ENCODE data around the gene PDGFB.

PDGFB gene

DNA sequence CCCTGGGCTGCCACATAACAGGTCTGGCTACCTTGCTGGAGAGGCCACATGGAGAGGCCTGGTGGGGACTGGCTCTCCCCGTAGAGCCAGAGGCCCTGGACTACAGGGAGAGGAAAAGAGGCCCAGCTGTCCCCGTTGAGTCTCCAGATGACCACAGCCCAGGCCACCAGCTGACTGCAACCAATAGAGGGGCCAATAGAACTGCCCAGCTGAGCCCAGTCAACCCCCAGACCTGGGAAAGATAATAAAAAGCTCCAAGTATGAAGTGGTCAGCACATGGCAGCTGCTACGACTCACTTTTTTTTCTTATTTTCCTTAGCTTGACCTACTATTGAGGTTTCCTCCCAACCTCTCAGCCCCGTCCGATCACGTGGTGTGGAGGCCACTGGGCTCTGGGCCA is 18.4 kb downstream of the PDGFB start:
- DNase-seq (ENCODE audit: low read depth in 1 of 2, low spot score in 1 of 2), result no peak
- TF ChIP-seq POLR2AphosphoS5 (IDR thresholded peaks at IDR 0.05; ENCODE audit: low read depth) (no peak), SPI1 (IDR thresholded peaks at IDR 0.05; ENCODE audit: borderline replicate concordance, low read depth) (no peak), GABPA (IDR thresholded peaks at IDR 0.05; ENCODE audit: low read depth) (no peak)
- TF ChIP-seq, protein P1, sequence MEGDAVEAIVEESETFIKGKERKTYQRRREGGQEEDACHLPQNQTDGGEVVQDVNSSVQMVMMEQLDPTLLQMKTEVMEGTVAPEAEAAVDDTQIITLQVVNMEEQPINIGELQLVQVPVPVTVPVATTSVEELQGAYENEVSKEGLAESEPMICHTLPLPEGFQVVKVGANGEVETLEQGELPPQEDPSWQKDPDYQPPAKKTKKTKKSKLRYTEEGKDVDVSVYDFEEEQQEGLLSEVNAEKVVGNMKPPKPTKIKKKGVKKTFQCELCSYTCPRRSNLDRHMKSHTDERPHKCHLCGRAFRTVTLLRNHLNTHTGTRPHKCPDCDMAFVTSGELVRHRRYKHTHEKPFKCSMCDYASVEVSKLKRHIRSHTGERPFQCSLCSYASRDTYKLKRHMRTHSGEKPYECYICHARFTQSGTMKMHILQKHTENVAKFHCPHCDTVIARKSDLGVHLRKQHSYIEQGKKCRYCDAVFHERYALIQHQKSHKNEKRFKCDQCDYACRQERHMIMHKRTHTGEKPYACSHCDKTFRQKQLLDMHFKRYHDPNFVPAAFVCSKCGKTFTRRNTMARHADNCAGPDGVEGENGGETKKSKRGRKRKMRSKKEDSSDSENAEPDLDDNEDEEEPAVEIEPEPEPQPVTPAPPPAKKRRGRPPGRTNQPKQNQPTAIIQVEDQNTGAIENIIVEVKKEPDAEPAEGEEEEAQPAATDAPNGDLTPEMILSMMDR (IDR thresholded peaks at IDR 0.05; ENCODE audit: insufficient read depth, low read length), result no peak
- TF ChIP-seq, protein P2, sequence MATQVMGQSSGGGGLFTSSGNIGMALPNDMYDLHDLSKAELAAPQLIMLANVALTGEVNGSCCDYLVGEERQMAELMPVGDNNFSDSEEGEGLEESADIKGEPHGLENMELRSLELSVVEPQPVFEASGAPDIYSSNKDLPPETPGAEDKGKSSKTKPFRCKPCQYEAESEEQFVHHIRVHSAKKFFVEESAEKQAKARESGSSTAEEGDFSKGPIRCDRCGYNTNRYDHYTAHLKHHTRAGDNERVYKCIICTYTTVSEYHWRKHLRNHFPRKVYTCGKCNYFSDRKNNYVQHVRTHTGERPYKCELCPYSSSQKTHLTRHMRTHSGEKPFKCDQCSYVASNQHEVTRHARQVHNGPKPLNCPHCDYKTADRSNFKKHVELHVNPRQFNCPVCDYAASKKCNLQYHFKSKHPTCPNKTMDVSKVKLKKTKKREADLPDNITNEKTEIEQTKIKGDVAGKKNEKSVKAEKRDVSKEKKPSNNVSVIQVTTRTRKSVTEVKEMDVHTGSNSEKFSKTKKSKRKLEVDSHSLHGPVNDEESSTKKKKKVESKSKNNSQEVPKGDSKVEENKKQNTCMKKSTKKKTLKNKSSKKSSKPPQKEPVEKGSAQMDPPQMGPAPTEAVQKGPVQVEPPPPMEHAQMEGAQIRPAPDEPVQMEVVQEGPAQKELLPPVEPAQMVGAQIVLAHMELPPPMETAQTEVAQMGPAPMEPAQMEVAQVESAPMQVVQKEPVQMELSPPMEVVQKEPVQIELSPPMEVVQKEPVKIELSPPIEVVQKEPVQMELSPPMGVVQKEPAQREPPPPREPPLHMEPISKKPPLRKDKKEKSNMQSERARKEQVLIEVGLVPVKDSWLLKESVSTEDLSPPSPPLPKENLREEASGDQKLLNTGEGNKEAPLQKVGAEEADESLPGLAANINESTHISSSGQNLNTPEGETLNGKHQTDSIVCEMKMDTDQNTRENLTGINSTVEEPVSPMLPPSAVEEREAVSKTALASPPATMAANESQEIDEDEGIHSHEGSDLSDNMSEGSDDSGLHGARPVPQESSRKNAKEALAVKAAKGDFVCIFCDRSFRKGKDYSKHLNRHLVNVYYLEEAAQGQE (IDR thresholded peaks at IDR 0.05; ENCODE audit: insufficient replicate concordance, low read depth), result no peak
- no peak overlapping the region for H3K4me3 ChIP-seq (replicated peaks; ENCODE audit: insufficient read depth, low read length)
- peaks cover 52% of the 10 kb centered on the region for H3K27me3 ChIP-seq (ENCODE audit: insufficient read depth, poor library complexity, severe bottlenecking)
- H3K27ac ChIP-seq (replicated peaks), result no peak overlapping the region

DNA sequence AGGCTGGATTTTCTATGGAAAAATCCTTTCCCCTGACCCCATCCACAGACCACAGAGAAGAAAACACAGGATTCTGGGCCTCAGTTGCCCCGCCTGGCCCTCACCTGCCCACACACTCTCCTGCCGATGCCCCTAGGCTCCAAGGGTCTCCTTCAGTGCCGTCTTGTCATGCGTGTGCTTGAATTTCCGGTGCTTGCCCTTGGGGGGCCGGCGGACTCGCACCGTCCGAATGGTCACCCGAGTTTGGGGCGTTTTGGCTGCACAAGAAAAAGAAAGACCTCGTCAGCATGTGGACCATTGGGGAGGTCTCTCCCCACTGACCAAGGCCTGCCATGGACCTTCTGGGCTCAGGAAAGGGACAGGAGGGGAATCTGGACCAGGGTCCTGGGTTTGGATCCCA is 19.2 kb downstream of the PDGFB start:
- TF ChIP-seq SPI1 (IDR thresholded peaks at IDR 0.05; ENCODE audit: borderline replicate concordance, low read depth), result no peak
- TF ChIP-seq, protein P2 (IDR thresholded peaks at IDR 0.05; ENCODE audit: insufficient replicate concordance, low read depth), result no peak
- TF ChIP-seq, protein P1 (IDR thresholded peaks at IDR 0.05; ENCODE audit: insufficient read depth, low read length), result no peak
- no peak for DNase-seq (ENCODE audit: low read depth in 1 of 2, low spot score in 1 of 2)
- peaks cover 44% of the 10 kb centered on the region for H3K27me3 ChIP-seq (ENCODE audit: insufficient read depth, poor library complexity, severe bottlenecking)
- no peak overlapping the region for H3K27ac ChIP-seq (replicated peaks)
- H3K4me3 ChIP-seq (replicated peaks; ENCODE audit: insufficient read depth, low read length), result no peak overlapping the region

DNA sequence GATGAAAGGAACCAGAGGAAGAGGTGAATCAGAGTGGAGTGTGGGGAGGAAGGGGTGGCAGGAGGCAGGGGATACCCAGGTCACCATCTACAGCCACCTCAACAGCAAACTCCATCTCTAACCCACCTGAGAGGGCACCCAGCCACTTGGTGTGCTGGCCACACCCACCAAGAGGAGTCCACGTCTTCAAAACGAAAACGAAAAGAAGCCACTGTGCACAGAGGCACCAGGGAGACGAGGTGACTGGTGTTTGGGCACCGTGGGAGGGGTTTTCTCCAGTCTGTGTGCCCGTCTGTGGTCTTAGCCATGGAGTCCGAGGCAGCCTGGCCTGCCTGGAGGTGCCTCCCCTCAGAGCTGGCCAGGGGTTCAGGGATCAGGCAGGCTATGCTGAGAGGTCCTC is 20.2 kb downstream of the PDGFB start:
- no peak overlapping the region for H3K27ac ChIP-seq (replicated peaks)
- H3K27me3 ChIP-seq (ENCODE audit: insufficient read depth, poor library complexity, severe bottlenecking), result peaks cover 34% of the 10 kb centered on the region
- H3K4me3 ChIP-seq (replicated peaks; ENCODE audit: insufficient read depth, low read length), result no peak overlapping the region
- no peak for DNase-seq (ENCODE audit: low read depth in 1 of 2, low spot score in 1 of 2)
- TF ChIP-seq, protein P2 (IDR thresholded peaks at IDR 0.05; ENCODE audit: insufficient replicate concordance, low read depth), result no peak
- TF ChIP-seq GABPA (IDR thresholded peaks at IDR 0.05; ENCODE audit: low read depth), result no peak
- TF ChIP-seq, protein P1 (IDR thresholded peaks at IDR 0.05; ENCODE audit: insufficient read depth, low read length), result no peak
- TF ChIP-seq SPI1 (IDR thresholded peaks at IDR 0.05; ENCODE audit: borderline replicate concordance, low read depth), result no peak
- no peak for TF ChIP-seq POLR2AphosphoS5 (IDR thresholded peaks at IDR 0.05; ENCODE audit: low read depth)

Measured in HL-60 (cell line).